ENCODE measurements around the gene IFT88. TPM values are rescaled to one million over a fixed set of nuclear protein-coding genes. Genes with fewer than 3 reads are reported as not detected.

Gene IFT88
- total RNA-seq, 1 donor from 2014 or later: 28.8 TPM

DNA sequence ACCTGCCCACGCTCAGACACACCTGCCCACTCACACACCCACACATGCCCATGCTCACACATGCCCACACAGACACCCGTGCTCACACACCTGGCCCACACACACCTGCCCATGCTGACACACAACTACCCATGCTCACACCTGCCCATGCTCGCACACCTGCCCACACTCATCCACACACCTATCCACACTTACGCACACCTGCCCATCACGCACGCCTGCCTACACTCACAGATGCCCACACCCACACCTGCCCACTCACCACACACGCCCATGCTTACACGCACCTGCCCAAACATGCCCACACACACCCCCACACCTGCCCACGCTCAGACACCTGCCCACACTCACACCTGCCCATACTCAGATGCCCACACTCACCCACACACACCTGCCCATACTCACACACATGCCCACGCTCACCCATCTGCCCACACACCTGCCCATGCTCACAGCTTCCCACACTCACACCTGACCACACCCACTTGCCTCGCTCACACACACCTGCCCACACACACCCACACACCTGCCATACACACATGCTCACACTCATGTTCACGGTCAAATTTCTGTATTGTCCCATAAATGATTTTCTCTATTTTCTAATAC is 152.1 kb downstream of the IFT88 start:
- Mint-ChIP-seq H3K9me3 (no peaks in the 10 kb centered on the region), H3K4me3 (no peak overlapping the region), H3K27me3 (ENCODE audit: low read depth) (peaks cover 4% of the 10 kb centered on the region), H3K27ac (no peak overlapping the region), H3K36me3 (no peaks in the 10 kb centered on the region), H3K4me1 (peaks cover 3% of the 10 kb centered on the region)
- DNase-seq (ENCODE audit: low spot score in 2 of 2, unreplicated experiment in 2 of 2): no peak
- TF ChIP-seq, protein P1, sequence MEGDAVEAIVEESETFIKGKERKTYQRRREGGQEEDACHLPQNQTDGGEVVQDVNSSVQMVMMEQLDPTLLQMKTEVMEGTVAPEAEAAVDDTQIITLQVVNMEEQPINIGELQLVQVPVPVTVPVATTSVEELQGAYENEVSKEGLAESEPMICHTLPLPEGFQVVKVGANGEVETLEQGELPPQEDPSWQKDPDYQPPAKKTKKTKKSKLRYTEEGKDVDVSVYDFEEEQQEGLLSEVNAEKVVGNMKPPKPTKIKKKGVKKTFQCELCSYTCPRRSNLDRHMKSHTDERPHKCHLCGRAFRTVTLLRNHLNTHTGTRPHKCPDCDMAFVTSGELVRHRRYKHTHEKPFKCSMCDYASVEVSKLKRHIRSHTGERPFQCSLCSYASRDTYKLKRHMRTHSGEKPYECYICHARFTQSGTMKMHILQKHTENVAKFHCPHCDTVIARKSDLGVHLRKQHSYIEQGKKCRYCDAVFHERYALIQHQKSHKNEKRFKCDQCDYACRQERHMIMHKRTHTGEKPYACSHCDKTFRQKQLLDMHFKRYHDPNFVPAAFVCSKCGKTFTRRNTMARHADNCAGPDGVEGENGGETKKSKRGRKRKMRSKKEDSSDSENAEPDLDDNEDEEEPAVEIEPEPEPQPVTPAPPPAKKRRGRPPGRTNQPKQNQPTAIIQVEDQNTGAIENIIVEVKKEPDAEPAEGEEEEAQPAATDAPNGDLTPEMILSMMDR (IDR thresholded peaks at IDR 0.05; ENCODE audit: unreplicated experiment): no peak

DNA sequence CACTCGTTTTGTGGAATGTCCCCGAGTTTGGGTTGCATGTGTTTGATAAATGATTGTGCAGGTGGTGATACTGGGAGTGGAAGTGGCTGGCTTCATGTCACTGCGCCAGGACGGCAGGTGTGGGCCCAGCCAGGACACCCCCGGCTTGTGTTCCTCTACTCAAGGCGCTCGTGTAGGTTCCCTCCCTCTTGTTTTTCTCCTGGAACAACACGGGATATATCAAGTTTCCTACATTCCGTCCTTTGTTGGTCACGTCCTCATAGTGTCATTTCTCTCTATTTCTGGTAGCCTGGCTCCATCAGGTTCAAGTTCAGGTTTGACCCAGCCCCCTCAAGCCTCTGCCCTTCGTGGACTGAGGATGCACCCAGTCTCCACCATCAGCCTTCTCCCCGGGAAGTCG is 152.8 kb downstream of the IFT88 start:
- Mint-ChIP-seq H3K4me3 (no peak overlapping the region), H3K9me3 (no peaks in the 10 kb centered on the region), H3K4me1 (peaks cover 3% of the 10 kb centered on the region), H3K36me3 (no peaks in the 10 kb centered on the region), H3K27me3 (ENCODE audit: low read depth) (peaks cover 4% of the 10 kb centered on the region), H3K27ac (no peak overlapping the region)
- DNase-seq (ENCODE audit: low spot score in 2 of 2, unreplicated experiment in 2 of 2): no peak
- TF ChIP-seq, protein P1 (IDR thresholded peaks at IDR 0.05; ENCODE audit: unreplicated experiment): no peak

DNA sequence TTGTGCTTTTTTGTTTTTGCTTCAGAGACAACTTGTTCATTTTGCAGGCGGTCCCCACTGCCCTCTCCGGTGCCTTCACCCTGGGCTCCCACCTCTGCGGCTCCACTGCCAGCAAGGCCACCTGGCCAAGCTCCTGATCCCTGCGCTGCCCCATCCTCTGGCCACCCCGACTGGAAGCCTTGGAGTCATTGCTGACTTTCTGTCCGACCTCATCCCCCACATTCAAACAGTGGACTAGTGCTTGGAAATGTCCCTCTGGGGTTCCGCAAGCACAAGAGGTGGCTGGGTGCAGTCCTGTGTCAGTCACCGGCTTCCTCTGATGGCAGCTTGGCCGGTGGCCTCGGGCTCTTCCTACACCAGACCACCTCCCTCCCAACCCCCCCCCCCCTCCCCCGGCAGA is 153.5 kb downstream of the IFT88 start:
- no peaks in the 10 kb centered on the region for H3K9me3 Mint-ChIP-seq
- H3K27me3 Mint-ChIP-seq (ENCODE audit: low read depth): peaks cover 4% of the 10 kb centered on the region
- no peak overlapping the region for H3K27ac Mint-ChIP-seq
- TF ChIP-seq, protein P1 (IDR thresholded peaks at IDR 0.05; ENCODE audit: unreplicated experiment): no peak
- H3K36me3 Mint-ChIP-seq: no peaks in the 10 kb centered on the region
- DNase-seq (ENCODE audit: low spot score in 2 of 2, unreplicated experiment in 2 of 2): no peak
- H3K4me3 Mint-ChIP-seq: no peak overlapping the region
- peaks cover 3% of the 10 kb centered on the region for H3K4me1 Mint-ChIP-seq

DNA sequence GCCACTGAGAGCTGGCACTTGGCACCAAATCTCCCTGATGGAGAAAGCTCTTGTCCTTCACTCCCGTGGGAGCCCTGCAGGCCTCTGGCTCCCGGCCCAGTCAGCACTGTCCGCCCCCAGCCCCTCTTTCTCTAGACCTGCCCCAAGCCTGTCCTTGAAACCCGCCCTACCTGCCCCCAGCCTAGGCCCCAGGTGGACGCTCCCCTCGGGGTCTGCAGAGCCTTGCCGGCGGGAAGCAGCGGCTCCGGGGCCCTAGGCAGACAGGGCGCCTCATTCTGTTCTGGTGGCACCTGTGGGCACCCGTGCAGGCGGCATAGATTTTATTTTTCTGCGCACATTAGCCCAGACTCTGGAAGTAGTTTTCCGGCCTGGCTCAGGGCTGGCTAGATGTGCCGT is 154.1 kb downstream of the IFT88 start:
- Mint-ChIP-seq H3K9me3 (no peaks in the 10 kb centered on the region), H3K36me3 (no peaks in the 10 kb centered on the region), H3K4me1 (peaks cover 6% of the 10 kb centered on the region), H3K27ac (no peak overlapping the region), H3K27me3 (ENCODE audit: low read depth) (peaks cover 4% of the 10 kb centered on the region), H3K4me3 (peak overlapping the region; percentile 55)
- no peak for DNase-seq (ENCODE audit: low spot score in 2 of 2, unreplicated experiment in 2 of 2)
- TF ChIP-seq, protein P1 (IDR thresholded peaks at IDR 0.05; ENCODE audit: unreplicated experiment): no peak

DNA sequence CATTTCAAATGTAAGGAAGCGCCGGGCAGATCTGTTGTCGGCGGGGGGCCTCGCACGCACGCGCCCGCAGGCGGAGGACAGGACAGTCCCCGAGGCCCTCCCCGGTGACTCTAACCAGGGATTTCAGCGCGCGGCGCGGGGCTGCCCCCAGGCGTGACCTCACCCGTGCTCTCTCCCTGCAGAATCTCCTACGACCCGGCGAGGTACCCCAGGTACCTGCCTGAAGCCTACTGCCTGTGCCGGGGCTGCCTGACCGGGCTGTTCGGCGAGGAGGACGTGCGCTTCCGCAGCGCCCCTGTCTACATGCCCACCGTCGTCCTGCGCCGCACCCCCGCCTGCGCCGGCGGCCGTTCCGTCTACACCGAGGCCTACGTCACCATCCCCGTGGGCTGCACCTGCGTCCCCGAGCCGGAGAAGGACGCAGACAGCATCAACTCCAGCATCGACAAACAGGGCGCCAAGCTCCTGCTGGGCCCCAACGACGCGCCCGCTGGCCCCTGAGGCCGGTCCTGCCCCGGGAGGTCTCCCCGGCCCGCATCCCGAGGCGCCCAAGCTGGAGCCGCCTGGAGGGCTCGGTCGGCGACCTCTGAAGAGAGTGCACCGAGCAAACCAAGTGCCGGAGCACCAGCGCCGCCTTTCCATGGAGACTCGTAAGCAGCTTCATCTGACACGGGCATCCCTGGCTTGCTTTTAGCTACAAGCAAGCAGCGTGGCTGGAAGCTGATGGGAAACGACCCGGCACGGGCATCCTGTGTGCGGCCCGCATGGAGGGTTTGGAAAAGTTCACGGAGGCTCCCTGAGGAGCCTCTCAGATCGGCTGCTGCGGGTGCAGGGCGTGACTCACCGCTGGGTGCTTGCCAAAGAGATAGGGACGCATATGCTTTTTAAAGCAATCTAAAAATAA is 154.7 kb downstream of the IFT88 start:
- DNase-seq (ENCODE audit: low spot score in 2 of 2, unreplicated experiment in 2 of 2): no peak
- Mint-ChIP-seq H3K36me3 (no peaks in the 10 kb centered on the region), H3K9me3 (no peaks in the 10 kb centered on the region), H3K27me3 (ENCODE audit: low read depth) (peaks cover 4% of the 10 kb centered on the region), H3K4me1 (peaks cover 9% of the 10 kb centered on the region), H3K27ac (no peak overlapping the region), H3K4me3 (peak overlapping the region; percentile 55)
- TF ChIP-seq, protein P1 (IDR thresholded peaks at IDR 0.05; ENCODE audit: unreplicated experiment): no peak
